22Rv1 (cell line): ENCODE measurements around the gene KRTAP4-8.

ENCODE experiments used
- CTCF ChIP-seq: fragments of 450-650 bp; IDR thresholded peaks from 2 replicates; pipeline ENCODE4 v1.5.1; 2017; ENCODE audit warnings: mild to moderate bottlenecking
- ZFX ChIP-seq: fragments of 450-650 bp; IDR thresholded peaks from 2 replicates; pipeline ENCODE4 v1.6.1; 2017; ENCODE audit warnings: antibody characterized with exemption, borderline replicate concordance

GRCh38 chr17:41057547-41057946, 40.4 kb downstream of the KRTAP4-8 start:
- TF ChIP-seq CTCF (no peak), ZFX (no peak)
